Measurements from ENCODE around the gene IRX4. TPM values are rescaled to one million over a fixed set of nuclear protein-coding genes. Genes with fewer than 3 reads are reported as not detected.

The IRX4 gene
- total and polyA plus RNA-seq, 2 of the 4 experiments (the other 2 are of a cell fraction) = not detected

DNA sequence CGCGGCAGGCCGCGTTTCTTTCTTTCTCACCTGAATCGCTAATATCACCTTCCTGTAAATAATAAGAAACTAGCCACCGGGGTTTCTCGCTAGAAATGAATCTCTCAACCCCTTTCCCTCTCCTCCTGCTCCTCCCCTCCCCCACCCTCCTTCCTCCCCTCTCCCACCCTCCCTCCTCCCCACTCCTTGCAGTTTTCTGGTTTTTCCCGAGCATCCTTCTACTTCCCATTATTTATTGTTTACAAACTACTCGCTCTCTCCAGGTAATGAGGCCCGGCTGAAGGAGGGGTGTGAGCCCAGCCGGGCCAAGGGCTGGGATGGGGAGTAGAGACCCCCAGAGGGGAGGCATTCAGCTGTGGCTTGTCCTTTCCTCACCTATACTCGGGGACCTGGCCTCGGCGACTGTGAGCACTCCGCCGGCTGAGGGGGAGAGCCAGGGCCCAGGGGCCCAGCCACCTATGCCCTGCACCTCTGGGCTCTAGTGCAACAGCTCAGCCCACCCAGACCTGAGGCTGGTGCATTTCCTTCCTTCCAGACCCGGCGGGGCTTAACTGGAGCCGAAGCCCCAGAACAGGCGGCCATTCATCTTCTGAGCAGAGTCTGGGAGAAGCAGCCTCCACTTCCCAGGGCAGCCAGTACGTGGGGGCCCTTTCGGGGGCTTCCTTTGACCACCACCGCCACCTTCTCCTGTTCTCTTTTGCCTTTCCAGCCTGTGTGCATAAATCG, 2.1 kb upstream of the IRX4 start:
- Histone ChIP-seq H4K91ac (ENCODE audit: insufficient read depth, low read depth, low read length) (no peak overlapping the region), H2BK15ac (ENCODE audit: low read depth, low read length) (no peak overlapping the region), H2AK9ac (replicated peaks; ENCODE audit: low read depth, low read length, poor library complexity) (no peak overlapping the region), H2BK5ac (ENCODE audit: low read depth, low read length, poor library complexity, severe bottlenecking) (no peak overlapping the region), H3K23ac (ENCODE audit: low read depth, low read length) (no peak overlapping the region), H3K4ac (ENCODE audit: low read depth, low read length) (no peak overlapping the region), H3K27ac (ENCODE audit: insufficient read depth, low read length) (no peak overlapping the region), H2AK5ac (ENCODE audit: low read depth, low read length) (no peak overlapping the region), H3K4me2 (ENCODE audit: low read depth, low read length) (no peak overlapping the region), H2BK20ac (ENCODE audit: low read depth, low read length) (no peak overlapping the region), H3K9me3 (ENCODE audit: control insufficient read depth, insufficient read depth, low read length) (peaks cover 2% of the 10 kb centered on the region; the same call in 1 of the 2 replicates), H3K36me3 (ENCODE audit: control insufficient read depth, insufficient read depth, low read length) (no peaks in the 10 kb centered on the region), H2BK120ac (ENCODE audit: low read depth, low read length) (no peak overlapping the region), H3K9me1 (ENCODE audit: insufficient read depth, low read length) (no peaks in the 10 kb centered on the region), H4K5ac (ENCODE audit: low read depth, low read length) (no peak overlapping the region), H3K9ac (ENCODE audit: low read depth, low read length) (no peak overlapping the region), H2AFZ (replicated peaks; ENCODE audit: low read length, poor library complexity) (no peak overlapping the region), H3K56ac (ENCODE audit: extremely low read depth, insufficient read depth, low read length) (no peak overlapping the region), H3K79me1 (ENCODE audit: low read depth in 1 of 2, low read length in 2 of 2) (no peaks in the 10 kb centered on the region), H3K4me1 (ENCODE audit: control insufficient read depth, insufficient read depth, low read length) (no peaks in the 10 kb centered on the region), H3K4me3 (ENCODE audit: insufficient read depth, low read depth, low read length) (no peak overlapping the region), H3K18ac (ENCODE audit: low read depth, low read length) (no peak overlapping the region), H4K20me1 (ENCODE audit: insufficient read depth, low read length) (no peaks in the 10 kb centered on the region), H4K8ac (ENCODE audit: low read depth in 2 of 2, low read length in 2 of 2) (no peak overlapping the region), H3K14ac (replicated peaks; ENCODE audit: low read depth, low read length) (no peak overlapping the region), H3K27me3 (ENCODE audit: control insufficient read depth, insufficient read depth, low read length) (peaks cover 84% of the 10 kb centered on the region)
- in situ Hi-C loops (cut with MboI; ENCODE audit: low sequenced_read_pairs) (no loop called here), dilution Hi-C loops (cut with HindIII; ENCODE audit: low sequenced_read_pairs, unreplicated experiment) (no loop called here), intact Hi-C loops (cut with micrococcal nuclease) (no loop called here)
- CTCF ChIA-PET = no interaction called here
- no peak for ATAC-seq (ENCODE audit: low read depth)
- WGBS, 2 experiments (ENCODE audit: extremely low coverage in 2 of 2, insufficient read length in 1 of 2) = no CpG with 5 or more reads among the region's 24 CpGs
- no TSS peak for BruUV-seq (replicated peaks)
- POLR2A ChIA-PET (ENCODE audit: unreplicated experiment) = no interaction called here
- no peak for TF ChIP-seq RCOR1 (IDR thresholded peaks at IDR 0.05; ENCODE audit: insufficient replicate concordance, low read length)
- TF ChIP-seq RAD21 (IDR thresholded peaks at IDR 0.05; ENCODE audit: low read length) = no peak
- TF ChIP-seq NFE2L2 (IDR thresholded peaks at IDR 0.05; ENCODE audit: low read depth, low read length) = no peak
- TF ChIP-seq MXI1 (IDR thresholded peaks at IDR 0.05; ENCODE audit: borderline replicate concordance, low read depth, low read length) = no peak
- TF ChIP-seq MAZ (IDR thresholded peaks at IDR 0.05; ENCODE audit: borderline replicate concordance, low read depth, low read length) = no peak
- TF ChIP-seq, protein P1, sequence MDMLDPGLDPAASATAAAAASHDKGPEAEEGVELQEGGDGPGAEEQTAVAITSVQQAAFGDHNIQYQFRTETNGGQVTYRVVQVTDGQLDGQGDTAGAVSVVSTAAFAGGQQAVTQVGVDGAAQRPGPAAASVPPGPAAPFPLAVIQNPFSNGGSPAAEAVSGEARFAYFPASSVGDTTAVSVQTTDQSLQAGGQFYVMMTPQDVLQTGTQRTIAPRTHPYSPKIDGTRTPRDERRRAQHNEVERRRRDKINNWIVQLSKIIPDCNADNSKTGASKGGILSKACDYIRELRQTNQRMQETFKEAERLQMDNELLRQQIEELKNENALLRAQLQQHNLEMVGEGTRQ (IDR thresholded peaks at IDR 0.05; ENCODE audit: low read depth, low read length) = no peak
- TF ChIP-seq, protein P2, sequence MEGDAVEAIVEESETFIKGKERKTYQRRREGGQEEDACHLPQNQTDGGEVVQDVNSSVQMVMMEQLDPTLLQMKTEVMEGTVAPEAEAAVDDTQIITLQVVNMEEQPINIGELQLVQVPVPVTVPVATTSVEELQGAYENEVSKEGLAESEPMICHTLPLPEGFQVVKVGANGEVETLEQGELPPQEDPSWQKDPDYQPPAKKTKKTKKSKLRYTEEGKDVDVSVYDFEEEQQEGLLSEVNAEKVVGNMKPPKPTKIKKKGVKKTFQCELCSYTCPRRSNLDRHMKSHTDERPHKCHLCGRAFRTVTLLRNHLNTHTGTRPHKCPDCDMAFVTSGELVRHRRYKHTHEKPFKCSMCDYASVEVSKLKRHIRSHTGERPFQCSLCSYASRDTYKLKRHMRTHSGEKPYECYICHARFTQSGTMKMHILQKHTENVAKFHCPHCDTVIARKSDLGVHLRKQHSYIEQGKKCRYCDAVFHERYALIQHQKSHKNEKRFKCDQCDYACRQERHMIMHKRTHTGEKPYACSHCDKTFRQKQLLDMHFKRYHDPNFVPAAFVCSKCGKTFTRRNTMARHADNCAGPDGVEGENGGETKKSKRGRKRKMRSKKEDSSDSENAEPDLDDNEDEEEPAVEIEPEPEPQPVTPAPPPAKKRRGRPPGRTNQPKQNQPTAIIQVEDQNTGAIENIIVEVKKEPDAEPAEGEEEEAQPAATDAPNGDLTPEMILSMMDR (conservative IDR thresholded peaks at IDR 0.05; ENCODE audit: low read depth, low read length) = no peak
- TF ChIP-seq POLR2A (IDR thresholded peaks at IDR 0.05; ENCODE audit: low read depth, low read length) = no peak
- TF ChIP-seq, protein P3, sequence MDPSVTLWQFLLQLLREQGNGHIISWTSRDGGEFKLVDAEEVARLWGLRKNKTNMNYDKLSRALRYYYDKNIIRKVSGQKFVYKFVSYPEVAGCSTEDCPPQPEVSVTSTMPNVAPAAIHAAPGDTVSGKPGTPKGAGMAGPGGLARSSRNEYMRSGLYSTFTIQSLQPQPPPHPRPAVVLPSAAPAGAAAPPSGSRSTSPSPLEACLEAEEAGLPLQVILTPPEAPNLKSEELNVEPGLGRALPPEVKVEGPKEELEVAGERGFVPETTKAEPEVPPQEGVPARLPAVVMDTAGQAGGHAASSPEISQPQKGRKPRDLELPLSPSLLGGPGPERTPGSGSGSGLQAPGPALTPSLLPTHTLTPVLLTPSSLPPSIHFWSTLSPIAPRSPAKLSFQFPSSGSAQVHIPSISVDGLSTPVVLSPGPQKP (IDR thresholded peaks at IDR 0.05; ENCODE audit: borderline replicate concordance, low read depth, low read length) = no peak
- no peak for TF ChIP-seq BHLHE40 (IDR thresholded peaks at IDR 0.05; ENCODE audit: low read depth, low read length)
- no peak for TF ChIP-seq RFX5 (IDR thresholded peaks at IDR 0.05; ENCODE audit: low read depth, low read length)
- TF ChIP-seq FOS (IDR thresholded peaks at IDR 0.05; ENCODE audit: low read depth, low read length) = no peak
- TF ChIP-seq SMC3 (IDR thresholded peaks at IDR 0.05; ENCODE audit: low read depth, low read length) = no peak
- no peak for TF ChIP-seq CHD1 (IDR thresholded peaks at IDR 0.05; ENCODE audit: low read depth, low read length)
- no peak for TF ChIP-seq CEBPB (IDR thresholded peaks at IDR 0.05; ENCODE audit: low read depth, low read length)
- TF ChIP-seq MAFK (IDR thresholded peaks at IDR 0.05; ENCODE audit: low read depth, low read length) = no peak
- no peak for DNase-seq
